Measurements from ENCODE around the gene UNK.

UNK gene

DNA sequence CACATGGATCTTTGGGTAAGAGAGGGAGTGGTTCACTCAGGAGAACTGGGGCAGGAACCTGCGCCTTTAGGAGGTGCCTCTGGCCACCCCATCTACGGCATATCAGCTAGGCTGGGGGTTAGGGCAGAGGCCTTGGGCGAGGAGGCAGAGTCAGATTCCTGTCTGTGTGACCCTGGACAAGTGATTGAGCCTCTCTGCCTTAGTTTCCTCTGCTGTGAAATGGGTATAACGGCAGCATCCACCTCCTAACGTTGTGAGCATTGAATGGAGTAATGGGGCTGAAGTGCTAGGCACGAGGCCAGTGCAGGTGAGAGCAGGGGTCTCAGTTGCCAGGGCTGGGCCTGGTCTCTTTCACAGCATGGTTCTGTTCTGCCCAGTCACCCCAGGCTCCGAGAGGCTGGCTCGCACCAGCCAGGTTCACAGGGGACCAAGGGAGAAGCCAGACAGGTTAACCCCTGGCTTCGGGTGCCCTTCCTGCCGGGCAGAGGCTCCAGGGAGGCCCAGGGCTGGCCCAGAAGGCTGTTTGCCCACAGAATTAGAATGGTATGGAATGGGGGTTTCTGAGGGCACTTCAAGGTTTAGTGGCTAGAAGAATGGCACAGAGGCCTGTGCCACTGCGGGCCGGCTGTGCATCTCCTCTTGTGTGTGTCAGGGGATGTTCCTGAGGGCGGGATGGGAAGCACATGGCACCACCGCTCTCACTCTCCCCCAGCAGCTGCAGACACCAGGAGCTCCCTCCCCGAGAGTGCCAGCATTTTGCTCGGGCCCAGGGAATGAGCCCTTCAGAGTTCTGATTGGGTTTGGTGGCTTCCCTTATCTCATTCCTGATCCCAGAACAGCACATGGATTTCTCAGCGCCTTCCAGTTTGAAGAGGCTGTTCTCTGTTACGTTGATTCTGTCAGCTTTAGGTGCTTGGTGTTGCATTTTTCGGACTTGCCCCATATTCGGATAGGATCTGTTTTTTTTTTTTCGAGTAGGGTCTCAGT is 35.8 kb downstream of the UNK start:
- no peak overlapping the region for H3K4me3 ChIP-seq (ENCODE audit: low read depth, low read length)
- TF ChIP-seq, protein P1, sequence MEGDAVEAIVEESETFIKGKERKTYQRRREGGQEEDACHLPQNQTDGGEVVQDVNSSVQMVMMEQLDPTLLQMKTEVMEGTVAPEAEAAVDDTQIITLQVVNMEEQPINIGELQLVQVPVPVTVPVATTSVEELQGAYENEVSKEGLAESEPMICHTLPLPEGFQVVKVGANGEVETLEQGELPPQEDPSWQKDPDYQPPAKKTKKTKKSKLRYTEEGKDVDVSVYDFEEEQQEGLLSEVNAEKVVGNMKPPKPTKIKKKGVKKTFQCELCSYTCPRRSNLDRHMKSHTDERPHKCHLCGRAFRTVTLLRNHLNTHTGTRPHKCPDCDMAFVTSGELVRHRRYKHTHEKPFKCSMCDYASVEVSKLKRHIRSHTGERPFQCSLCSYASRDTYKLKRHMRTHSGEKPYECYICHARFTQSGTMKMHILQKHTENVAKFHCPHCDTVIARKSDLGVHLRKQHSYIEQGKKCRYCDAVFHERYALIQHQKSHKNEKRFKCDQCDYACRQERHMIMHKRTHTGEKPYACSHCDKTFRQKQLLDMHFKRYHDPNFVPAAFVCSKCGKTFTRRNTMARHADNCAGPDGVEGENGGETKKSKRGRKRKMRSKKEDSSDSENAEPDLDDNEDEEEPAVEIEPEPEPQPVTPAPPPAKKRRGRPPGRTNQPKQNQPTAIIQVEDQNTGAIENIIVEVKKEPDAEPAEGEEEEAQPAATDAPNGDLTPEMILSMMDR (IDR thresholded peaks at IDR 0.05; ENCODE audit: low read depth, low read length), result no peak

- TF ChIP-seq, protein P1 (IDR thresholded peaks at IDR 0.05; ENCODE audit: low read depth, low read length), result no peak
- H3K4me3 ChIP-seq (ENCODE audit: low read depth, low read length), result no peak overlapping the region
Measured at GRCh38 chr17:75821552-75821951, 36.9 kb downstream of the UNK start.

GRCh38 chr17:75822119-75822799 is 37.7 kb downstream of the UNK start:
- H3K4me3 ChIP-seq (ENCODE audit: low read depth, low read length), result no peak overlapping the region
- TF ChIP-seq, protein P1 (IDR thresholded peaks at IDR 0.05; ENCODE audit: low read depth, low read length), result no peak

GRCh38 chr17:75822800-75823166 is 38.2 kb downstream of the UNK start:
- H3K4me3 ChIP-seq (ENCODE audit: low read depth, low read length), result no peak overlapping the region
- TF ChIP-seq, protein P1 (IDR thresholded peaks at IDR 0.05; ENCODE audit: low read depth, low read length), result no peak

- TF ChIP-seq, protein P1 (IDR thresholded peaks at IDR 0.05; ENCODE audit: low read depth, low read length), result no peak
- no peak overlapping the region for H3K4me3 ChIP-seq (ENCODE audit: low read depth, low read length)
Measured at GRCh38 chr17:75823257-75824041, 38.8 kb downstream of the UNK start.

DNA sequence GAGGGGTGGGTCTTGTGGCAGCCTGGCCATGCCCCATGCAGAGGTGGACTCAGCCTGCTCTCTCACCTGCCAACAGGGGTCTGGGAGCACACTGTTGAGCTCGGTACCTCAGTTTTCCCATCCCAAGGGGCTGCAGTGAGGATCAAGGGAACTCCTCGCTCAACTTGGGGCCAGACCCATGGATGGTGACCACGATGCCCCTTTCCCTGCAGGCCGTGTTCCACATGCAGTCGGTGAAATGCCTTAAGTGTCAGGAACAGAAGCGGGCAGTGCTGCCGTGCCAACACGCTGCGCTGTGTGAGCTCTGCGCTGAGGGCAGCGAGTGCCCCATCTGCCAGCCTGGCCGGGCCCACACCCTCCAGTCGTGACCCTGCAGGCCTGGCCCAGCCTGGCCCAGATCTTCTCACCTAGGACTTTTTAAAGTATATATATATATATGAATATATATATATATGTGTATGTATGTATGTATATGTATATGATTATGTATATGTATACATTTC is 39.5 kb downstream of the UNK start:
- TF ChIP-seq, protein P1 (IDR thresholded peaks at IDR 0.05; ENCODE audit: low read depth, low read length), result no peak
- H3K4me3 ChIP-seq (ENCODE audit: low read depth, low read length), result no peak overlapping the region

All from WI38 (cell line).